ENCODE measurements around the gene CD46.
"Not testable (repeated sequence)": the region's sequence is repeated elsewhere in the genome, so short reads cannot be mapped to it uniquely, and the experiment has no call there.

CD46 gene

DNA sequence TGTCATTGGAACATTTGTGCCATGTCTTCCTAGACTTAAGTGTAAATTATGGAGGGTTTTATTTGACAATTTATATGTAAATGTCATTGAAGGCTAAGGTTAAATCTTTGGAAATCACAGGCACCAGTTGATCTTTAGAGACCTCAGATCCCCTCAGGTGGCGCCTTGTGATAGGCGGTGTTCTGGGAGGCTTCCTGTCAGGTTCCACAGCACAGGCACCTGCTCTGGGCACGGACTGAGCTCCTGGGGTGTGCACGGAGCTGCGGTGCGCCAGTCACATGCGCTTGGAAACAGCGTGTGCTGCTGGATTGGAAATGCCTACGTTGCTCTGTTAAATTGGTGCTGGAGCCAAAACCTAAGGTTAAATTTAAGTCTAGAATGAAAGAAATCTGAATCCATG lies 12.1 kb downstream of the CD46 start:
- no peak overlapping the region for H3K4me3 ChIP-seq (ENCODE audit: low read length)
- no peak for TF ChIP-seq ZNF274 (IDR thresholded peaks at IDR 0.05; ENCODE audit: low read depth, low read length)

DNA sequence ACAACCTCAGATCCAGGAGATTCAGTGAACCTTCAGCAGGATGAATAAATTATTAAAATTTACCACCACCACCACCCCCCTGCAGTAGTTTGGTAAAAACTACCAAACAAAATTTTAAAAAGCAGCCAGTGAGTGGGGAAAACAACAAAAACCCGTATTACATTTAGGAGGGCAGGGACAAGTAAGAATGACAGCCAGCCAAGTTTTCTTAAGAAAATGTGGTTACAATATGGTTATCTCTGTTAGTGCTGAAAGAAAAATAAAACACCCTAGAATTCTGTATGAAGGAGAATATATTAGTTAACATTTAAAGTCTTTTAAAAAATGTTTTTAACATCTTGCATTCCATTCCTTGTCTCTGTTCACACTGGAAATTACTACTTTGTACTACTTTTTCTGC lies 14.7 kb downstream of the CD46 start:
- H3K4me3 ChIP-seq (ENCODE audit: low read length), result no peak overlapping the region
- no peak for TF ChIP-seq ZNF274 (IDR thresholded peaks at IDR 0.05; ENCODE audit: low read depth, low read length)

DNA sequence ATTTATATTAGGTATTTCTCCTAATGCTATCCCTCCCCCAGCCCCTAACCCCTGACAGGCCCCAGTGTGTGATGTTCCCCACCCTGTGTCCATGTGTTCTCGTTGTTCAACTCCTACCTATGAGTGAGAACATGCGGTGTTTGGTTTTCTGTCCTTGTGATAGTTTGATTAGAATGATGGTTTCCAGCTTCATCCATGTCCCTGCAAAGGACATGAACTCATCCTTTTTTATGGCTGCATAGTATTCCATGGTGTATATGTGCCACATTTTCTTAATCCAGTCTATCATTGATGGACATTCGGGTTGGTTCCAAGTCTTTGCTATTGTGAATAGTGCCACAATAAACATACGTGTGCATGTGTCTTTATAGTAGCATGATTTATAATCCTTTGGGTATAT lies 18.7 kb downstream of the CD46 start:
- H3K4me3 ChIP-seq (ENCODE audit: low read length), result not testable (repeated sequence)

DNA sequence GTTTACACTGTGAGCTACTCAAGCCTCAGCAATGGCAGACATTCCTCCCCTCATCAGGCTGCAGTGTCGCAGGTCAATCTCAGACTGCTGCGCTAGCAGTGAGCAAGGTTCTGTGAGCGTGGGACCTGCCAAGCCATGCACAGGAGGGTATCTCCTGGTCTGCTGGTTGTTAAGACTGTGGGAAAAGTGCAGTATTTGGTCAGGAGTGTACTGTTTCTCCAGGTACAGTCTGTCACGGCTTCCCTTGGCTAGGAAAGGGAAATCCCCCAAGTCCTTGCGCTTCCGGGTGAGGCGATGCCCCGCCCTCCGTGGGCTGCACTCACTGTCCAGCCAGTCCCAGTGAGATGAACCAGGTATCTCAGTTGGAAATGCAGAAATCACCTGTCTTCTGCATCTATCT lies 24.2 kb downstream of the CD46 start:
- H3K4me3 ChIP-seq (ENCODE audit: low read length), result not testable (repeated sequence)

DNA sequence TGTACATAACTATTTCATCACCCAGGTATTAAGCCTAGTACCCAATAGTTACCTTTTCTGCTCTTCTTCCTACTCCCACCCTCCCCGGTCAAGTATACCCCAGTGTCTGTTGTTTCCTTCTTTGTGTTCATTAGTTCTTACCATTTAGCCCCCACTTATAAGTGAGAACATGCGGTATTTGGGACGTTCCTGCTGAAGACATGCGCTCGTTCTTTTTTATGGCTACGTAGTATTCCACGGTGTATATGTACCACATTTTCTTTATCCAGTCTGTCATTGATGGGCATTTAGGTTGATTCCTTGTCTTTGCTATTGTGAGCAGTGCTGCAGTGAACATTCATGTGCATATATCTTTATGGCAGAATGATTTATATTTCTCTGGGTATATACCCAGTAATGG lies 25.6 kb downstream of the CD46 start:
- H3K4me3 ChIP-seq (ENCODE audit: low read length), result not testable (repeated sequence)

DNA sequence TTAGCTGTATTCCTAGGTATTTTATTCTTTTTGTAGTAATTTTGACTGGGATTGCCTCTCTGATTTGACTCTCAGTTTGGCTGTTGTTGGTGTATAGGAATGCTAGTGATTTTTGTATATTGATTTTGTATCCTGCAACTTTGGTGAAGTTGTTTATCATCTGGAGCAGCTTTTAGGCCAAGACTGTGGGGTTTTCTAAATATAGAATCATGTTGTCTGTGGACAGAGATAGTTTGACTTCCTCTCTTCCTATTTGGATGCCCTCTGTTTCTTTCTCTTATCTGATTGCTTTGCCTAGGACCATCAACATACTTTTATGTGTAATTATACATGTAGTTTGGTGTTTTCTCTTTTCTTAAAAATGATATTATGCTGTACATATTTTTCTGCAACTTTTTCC lies 27.2 kb downstream of the CD46 start:
- no peak overlapping the region for H3K4me3 ChIP-seq (ENCODE audit: low read length)
- no peak for TF ChIP-seq ZNF274 (IDR thresholded peaks at IDR 0.05; ENCODE audit: low read depth, low read length)

DNA sequence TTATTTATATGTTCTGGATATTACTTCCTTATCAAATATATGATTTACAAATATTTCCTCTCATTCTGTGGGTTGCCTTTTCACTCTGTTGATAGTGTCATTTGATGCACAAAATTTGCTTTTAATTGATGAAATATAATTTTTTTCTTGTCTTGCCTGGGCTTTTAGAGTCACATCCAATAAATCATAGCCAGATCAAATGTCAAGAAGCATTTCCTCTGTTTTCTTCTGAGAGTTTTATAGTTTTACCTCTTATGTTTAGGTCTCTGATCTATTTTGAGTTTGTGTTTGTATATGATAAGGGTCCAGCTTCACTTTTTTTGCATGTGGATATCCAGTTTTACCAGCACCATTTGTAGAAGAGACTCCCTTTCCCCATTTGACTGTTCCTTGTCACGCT lies 29.5 kb downstream of the CD46 start:
- no peak overlapping the region for H3K4me3 ChIP-seq (ENCODE audit: low read length)
- TF ChIP-seq ZNF274 (IDR thresholded peaks at IDR 0.05; ENCODE audit: low read depth, low read length), result no peak

DNA sequence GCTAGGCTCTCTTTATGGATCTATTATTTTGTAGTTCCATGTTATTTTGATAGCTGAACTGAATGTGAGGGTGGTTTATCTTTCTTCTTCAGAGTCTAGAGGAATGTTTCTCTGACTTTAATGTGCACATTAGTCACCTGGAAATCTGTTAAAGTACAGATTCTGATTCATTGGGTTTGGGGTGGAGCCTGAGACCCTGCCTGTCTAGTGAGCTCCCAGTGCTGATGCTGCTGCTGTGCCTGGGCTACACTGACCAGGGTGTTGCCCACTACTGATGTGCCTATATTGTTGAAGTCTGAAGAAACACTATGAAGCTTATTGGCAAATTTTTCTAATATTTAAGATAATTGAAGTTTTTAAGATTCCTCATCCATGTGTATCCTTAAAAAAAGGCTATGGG lies 35.9 kb downstream of the CD46 start:
- H3K4me3 ChIP-seq (ENCODE audit: low read length), result no peak overlapping the region
- TF ChIP-seq ZNF274 (IDR thresholded peaks at IDR 0.05; ENCODE audit: low read depth, low read length), result no peak

DNA sequence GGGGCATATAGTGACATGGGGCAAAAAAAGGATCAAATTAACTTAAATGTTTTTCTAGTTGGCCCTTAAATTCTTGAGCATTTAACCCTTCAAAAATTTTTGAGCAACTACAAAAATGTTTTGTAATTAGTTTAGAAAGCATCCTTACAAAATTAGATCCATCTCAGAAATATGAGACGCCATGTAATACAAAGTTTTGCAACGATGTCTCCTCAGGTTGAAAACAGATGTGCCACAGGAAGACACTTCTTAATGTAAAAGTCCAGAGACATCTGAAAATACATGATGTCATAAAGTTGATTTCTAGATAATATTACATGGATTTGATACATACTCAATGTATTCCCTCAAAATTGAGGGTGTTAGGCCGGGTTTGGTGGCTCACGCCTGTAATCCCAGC lies 37.5 kb downstream of the CD46 start:
- no peak overlapping the region for H3K4me3 ChIP-seq (ENCODE audit: low read length)
- no peak for TF ChIP-seq ZNF274 (IDR thresholded peaks at IDR 0.05; ENCODE audit: low read depth, low read length)

DNA sequence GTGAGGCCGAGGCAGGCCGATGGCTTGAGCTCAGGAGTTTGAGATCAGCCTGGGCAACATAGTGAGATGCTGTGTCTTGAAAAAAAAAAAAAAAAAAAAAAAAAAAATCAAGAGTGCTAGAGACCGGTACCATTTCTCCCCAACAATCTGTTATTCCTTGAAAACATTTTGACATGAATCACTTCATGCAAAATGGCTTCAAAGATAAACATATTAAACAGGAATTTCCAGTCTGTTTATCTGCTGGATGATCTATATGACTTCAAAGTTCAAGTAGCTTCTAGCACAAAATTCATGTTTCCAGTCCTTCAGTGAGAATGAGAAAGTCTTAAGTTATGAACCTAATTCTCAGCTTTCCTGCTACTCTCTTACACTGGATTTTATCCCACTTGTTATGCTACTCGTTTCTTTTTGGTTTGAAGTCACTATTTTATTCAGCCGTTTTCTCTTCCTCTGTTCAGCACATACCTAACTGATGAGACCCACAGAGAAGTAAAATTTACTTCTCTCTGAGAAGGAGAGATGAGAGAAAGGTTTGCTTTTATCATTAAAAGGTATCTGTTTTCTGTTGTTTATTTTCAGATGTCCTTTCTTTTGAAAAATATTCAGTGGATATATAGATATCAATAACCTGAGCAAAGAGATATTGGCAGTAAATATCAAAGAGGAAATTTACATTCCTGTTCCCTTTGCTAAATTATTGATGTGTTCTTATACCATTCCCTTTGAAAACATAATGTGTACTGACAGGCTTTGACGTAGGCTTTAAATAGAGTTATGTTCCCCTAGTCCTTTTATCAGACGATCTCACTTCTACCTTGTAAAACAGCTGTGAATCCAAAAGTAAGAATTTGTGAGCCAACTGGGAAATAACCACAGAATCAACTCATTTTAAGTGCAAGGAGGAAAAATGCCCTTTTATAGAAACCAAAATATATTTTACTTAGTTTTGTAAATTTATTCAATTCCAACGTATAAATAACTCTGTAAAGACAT lies 38.2 kb downstream of the CD46 start:
- H3K4me3 ChIP-seq (ENCODE audit: low read length), result no peak overlapping the region
- TF ChIP-seq ZNF274 (IDR thresholded peaks at IDR 0.05; ENCODE audit: low read depth, low read length), result no peak

DNA sequence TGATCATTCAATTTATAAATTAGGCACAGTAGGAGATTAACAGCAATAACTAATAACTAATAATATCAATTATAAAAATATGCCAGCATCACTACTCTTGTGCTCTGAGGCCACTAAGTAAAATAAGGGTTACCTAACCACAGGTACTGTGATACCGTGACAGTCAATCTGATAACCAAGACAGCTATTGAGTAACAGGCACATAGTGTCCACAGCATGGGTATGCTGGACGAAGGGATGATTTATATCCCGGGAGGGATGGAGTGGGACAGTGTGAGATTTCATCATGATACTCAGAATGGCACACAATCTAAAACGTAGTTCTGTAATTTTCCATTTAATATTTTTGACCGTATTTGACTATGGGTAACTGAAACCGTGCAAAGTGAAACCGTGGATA lies 39.4 kb downstream of the CD46 start:
- H3K4me3 ChIP-seq (ENCODE audit: low read length), result no peak overlapping the region
- no peak for TF ChIP-seq ZNF274 (IDR thresholded peaks at IDR 0.05; ENCODE audit: low read depth, low read length)

DNA sequence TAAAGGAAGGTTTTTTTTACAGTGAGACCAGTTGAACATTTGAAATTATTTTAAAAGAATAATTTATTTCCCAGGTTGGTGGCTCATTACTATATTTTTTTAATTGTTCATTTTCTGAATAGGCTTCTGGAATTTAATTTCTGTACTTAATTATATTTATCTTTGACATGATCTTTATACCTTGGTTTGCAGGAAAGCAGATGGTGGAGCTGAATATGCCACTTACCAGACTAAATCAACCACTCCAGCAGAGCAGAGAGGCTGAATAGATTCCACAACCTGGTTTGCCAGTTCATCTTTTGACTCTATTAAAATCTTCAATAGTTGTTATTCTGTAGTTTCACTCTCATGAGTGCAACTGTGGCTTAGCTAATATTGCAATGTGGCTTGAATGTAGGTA lies 41.5 kb downstream of the CD46 start:
- no peak for TF ChIP-seq ZNF274 (IDR thresholded peaks at IDR 0.05; ENCODE audit: low read depth, low read length)
- no peak overlapping the region for H3K4me3 ChIP-seq (ENCODE audit: low read length)

DNA sequence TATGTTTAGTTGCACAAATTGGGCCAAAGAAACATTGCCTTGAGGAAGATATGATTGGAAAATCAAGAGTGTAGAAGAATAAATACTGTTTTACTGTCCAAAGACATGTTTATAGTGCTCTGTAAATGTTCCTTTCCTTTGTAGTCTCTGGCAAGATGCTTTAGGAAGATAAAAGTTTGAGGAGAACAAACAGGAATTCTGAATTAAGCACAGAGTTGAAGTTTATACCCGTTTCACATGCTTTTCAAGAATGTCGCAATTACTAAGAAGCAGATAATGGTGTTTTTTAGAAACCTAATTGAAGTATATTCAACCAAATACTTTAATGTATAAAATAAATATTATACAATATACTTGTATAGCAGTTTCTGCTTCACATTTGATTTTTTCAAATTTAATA lies 43.0 kb downstream of the CD46 start:
- no peak for TF ChIP-seq ZNF274 (IDR thresholded peaks at IDR 0.05; ENCODE audit: low read depth, low read length)
- H3K4me3 ChIP-seq (ENCODE audit: low read length), result no peak overlapping the region

DNA sequence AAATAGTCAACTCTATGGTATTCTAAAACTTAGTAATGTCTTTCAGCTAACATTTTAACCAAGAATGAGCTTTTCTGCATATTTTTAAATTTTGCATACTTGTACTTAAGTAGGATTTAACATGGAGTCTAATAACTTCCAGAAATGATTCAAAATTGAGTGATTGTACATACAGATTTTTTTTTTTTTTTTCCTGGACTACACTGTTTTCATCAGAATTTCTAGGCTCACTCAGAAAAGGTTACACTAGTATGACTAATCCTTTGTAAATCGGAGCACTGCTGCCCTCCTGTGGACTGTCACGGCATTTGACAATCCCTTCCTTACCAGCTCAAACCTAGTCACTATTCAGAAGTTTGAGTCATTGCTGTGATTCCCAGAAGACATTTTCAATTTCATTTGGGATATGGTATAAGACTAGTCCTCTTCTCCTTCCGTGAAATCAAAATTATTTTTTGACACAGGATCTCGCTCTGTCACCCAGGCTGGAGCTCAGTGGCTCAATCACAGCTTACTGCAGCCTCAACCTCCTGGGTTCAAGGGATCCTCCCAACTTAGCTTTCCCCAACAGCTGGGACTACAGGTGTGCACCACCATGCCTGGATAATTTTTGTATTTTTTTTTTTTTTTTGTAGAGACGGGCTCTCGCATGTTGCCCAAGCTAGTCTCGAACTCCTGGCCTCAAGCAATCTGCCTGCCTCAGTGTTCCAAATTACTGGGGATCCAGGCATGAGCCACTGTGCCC lies 45.5 kb downstream of the CD46 start:
- H3K4me3 ChIP-seq (ENCODE audit: low read length), result no peak overlapping the region
- no peak for TF ChIP-seq ZNF274 (IDR thresholded peaks at IDR 0.05; ENCODE audit: low read depth, low read length)

DNA sequence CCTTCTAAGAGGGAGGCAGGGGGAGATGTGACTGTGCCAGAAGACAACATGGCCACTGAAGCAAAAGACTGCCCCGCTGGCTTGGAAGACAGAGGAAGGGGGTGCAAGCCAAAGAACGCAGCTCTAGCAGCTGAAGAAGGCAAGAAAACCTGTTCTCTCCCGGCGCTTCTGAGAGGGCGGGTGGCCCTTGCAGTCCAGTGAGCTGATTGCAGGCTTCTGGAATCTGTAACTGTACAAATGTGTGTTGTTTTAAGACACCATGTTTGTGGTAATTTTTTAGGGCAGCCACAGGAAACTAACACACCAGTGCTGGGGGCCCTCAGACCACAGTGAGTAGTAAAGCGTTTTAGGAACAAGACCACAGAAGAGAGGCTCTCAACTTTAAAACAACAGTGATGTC lies 47.0 kb downstream of the CD46 start:
- no peak overlapping the region for H3K4me3 ChIP-seq (ENCODE audit: low read length)
- TF ChIP-seq ZNF274 (IDR thresholded peaks at IDR 0.05; ENCODE audit: low read depth, low read length), result no peak

Data from GM08714 (cell line).